ENCODE measurements around the gene PNMA6A.
"Not testable (repeated sequence)": the region's sequence is repeated elsewhere in the genome, so short reads cannot be mapped to it uniquely, and the experiment has no call there.

PNMA6A gene

DNA sequence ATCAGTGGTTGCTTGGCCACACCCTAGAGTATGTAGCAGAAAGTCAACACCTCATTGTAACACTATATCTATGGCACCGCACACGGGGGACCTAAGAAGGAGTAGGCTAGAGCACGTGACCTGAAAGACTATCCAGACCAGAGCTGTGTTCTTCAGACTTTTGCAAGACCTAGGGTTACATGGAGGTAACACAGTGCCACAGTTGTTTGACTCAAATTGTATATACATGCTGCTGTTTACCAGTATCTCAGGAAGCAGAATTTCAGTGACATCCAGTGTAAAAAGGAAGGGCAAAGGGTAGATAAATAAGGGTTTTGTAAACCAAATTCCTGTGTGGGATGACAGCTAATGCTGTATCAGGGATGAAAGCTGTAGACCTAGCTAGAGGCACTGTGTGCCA lies 30.2 kb downstream of the PNMA6A start:
- Histone ChIP-seq H3K9ac (ENCODE audit: insufficient read length, low read depth) (no peak overlapping the region), H3K27me3 (ENCODE audit: insufficient read depth, insufficient read length) (no peaks in the 10 kb centered on the region), H3K36me3 (ENCODE audit: insufficient read depth, insufficient read length, low read length) (no peaks in the 10 kb centered on the region), H3K9me3 (ENCODE audit: insufficient read depth, low read length) (peaks cover 9% of the 10 kb centered on the region; the same call in 1 of the 2 replicates), H3K4me1 (ENCODE audit: insufficient read depth, insufficient read length) (no peaks in the 10 kb centered on the region), H3K4me3 (ENCODE audit: insufficient read length, low read depth) (no peak overlapping the region)
- no peak for DNase-seq (ENCODE audit: low read depth, low spot score)
- no peak for TF ChIP-seq SUZ12 (IDR thresholded peaks at IDR 0.05; ENCODE audit: extremely low read depth, insufficient read depth, insufficient read length)
- TF ChIP-seq ZNF274 (IDR thresholded peaks at IDR 0.05; ENCODE audit: low read depth, low read length) = no peak
- TF ChIP-seq YY1 (IDR thresholded peaks at IDR 0.05; ENCODE audit: insufficient read depth, insufficient read length) = no peak

DNA sequence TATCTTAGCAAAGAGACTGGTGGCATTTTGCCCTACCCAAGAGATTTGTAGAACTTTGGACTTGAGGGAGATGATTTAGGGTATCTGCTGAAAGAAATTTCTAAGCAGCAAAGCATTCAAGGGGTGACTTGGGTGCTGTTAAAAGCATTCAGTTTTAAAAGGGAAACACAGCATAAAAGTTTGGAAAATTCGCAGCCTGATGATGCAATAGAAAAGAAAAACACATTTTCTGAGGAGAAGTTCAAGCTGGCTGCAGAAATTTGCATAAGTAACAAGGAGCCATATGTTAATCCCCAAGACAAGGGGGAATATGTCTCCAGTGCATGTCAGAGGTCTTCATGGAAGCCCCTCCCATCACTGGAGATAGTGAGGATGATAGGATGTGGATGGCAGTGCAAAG lies 32.7 kb downstream of the PNMA6A start:
- not testable (repeated sequence) for H3K9me3 ChIP-seq (ENCODE audit: insufficient read depth, low read length); H3K4me3 ChIP-seq (ENCODE audit: insufficient read length, low read depth); DNase-seq (ENCODE audit: low read depth, low spot score); H3K36me3 ChIP-seq (ENCODE audit: insufficient read depth, insufficient read length, low read length); H3K4me1 ChIP-seq (ENCODE audit: insufficient read depth, insufficient read length); H3K27me3 ChIP-seq (ENCODE audit: insufficient read depth, insufficient read length); H3K9ac ChIP-seq (ENCODE audit: insufficient read length, low read depth)

DNA sequence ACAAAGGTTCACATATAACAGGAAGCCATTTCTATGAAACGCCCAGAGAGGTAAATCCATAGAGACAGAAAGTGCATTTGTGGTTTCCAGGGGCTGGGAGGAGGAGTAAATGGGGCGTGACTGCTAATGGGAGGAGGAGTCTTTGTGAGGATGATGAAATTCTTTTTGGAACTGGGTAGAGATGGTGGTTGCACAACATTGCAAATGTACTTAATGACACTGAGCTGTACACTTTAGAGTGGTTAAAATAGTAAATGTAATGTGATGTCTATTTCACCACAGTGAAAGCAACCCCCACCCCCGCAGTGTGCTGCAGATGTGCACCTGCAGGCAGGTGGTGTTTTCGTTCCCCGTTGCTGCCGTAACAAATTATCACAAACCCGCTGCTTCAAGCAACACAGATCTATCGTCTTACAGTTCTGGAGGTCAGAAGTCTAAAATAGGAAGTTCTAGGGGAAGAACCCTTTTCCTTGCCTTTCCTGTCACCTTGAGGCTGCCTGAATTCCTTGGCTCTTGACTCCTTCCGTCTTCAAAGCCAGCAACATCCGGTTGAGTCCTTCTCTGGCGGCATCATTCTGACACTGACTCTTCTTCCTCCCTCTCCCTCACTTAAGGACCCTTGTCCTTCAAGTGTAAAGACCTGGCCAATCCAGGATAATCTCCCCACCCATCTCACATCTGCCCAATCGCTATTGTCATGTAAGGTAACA lies 34.0 kb downstream of the PNMA6A start:
- H3K27me3 ChIP-seq (ENCODE audit: insufficient read depth, insufficient read length); H3K9ac ChIP-seq (ENCODE audit: insufficient read length, low read depth); H3K4me1 ChIP-seq (ENCODE audit: insufficient read depth, insufficient read length); H3K4me3 ChIP-seq (ENCODE audit: insufficient read length, low read depth); DNase-seq (ENCODE audit: low read depth, low spot score); H3K36me3 ChIP-seq (ENCODE audit: insufficient read depth, insufficient read length, low read length); H3K9me3 ChIP-seq (ENCODE audit: insufficient read depth, low read length): not testable (repeated sequence)

DNA sequence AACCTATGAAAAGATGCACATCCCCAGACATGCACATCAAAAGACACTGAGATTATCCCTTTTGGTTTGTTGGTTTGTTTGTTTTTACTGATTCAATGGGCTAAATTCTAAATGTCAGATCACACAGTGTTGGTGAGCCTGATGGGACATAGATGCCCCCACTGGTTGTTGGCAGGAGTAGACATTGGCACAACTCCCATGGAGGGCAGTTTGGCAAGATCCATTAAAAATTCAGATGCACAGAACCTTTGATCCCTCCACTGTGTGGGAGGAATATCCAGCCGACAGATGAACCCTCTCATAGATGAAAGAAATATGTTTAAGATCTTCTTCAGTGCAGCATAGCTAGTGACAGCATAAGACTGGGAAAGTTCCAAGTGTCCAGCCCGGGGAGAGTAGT lies 38.5 kb downstream of the PNMA6A start:
- DNase-seq (ENCODE audit: low read depth, low spot score); H3K4me1 ChIP-seq (ENCODE audit: insufficient read depth, insufficient read length); H3K9ac ChIP-seq (ENCODE audit: insufficient read length, low read depth): not testable (repeated sequence)

DNA sequence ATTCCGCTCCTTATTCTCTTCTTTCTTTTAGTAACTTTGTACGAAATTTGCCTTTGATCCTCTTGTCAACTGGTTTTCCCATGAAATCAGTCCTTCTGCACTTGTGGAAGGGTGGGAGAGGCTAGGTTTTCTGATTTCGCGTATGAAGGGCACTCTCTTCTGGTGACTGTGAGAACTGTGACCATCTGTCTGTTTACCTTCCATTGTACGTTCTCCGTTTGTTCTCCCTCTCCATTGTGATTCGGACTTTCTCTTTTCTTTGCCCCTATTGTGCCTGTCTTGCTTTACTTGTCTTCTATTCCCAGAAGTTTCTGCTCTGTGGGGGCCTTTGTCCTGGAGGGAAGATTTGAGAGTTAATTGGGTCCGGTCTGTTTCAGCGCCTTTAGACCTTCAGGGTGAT lies 41.6 kb downstream of the PNMA6A start:
- H3K9ac ChIP-seq (ENCODE audit: insufficient read length, low read depth) = not testable (repeated sequence)

More for the DNA sequence above, 38.5 kb downstream of the PNMA6A start:
- H3K27me3 ChIP-seq (ENCODE audit: insufficient read depth, insufficient read length); H3K9me3 ChIP-seq (ENCODE audit: insufficient read depth, low read length); H3K36me3 ChIP-seq (ENCODE audit: insufficient read depth, insufficient read length, low read length); H3K4me3 ChIP-seq (ENCODE audit: insufficient read length, low read depth): not testable (repeated sequence)

DNA sequence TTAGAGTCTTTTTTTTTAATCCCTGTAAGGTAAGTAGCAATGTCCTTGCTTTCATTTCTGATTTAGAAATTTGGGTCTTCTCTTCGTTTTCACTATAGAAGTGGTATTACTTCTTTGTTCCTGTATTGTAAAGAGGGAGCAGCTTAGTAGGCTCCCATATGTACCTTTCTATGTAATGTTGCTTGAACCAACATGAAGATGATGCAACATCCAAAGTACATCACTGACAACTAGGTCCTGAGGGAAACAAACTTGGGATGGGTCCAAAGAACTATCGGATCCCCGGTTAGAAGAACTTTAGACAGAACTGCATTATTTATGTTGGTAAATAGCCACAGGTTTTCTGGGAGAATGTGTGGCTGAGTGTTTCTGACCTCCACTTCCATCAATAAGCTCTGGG lies 45.5 kb downstream of the PNMA6A start:
- not testable (repeated sequence) for H3K9me3 ChIP-seq (ENCODE audit: insufficient read depth, low read length)

More for the DNA sequence above, 41.6 kb downstream of the PNMA6A start:
- H3K4me3 ChIP-seq (ENCODE audit: insufficient read length, low read depth); DNase-seq (ENCODE audit: low read depth, low spot score); H3K36me3 ChIP-seq (ENCODE audit: insufficient read depth, insufficient read length, low read length); H3K4me1 ChIP-seq (ENCODE audit: insufficient read depth, insufficient read length); H3K27me3 ChIP-seq (ENCODE audit: insufficient read depth, insufficient read length); H3K9me3 ChIP-seq (ENCODE audit: insufficient read depth, low read length): not testable (repeated sequence)

DNA sequence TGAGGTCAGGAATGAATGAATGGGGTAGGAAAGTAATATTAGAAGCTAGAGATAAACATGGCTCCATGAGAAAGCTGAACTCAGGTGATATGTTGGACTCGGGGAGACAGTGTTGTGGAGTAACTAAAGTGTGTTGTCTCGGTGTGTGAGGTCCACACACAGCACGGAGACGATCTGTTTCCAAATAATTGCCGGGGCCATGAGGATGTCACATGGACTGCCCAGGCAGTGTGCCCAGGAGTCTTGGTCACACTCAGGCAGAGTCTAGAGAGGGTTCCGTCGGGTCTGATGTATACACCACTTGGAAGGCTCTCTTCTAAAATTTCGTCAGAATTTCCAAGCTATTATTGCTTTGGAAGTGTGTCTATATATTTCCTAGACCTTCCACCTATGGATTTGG lies 48.0 kb downstream of the PNMA6A start:
- not testable (repeated sequence) for H3K36me3 ChIP-seq (ENCODE audit: insufficient read depth, insufficient read length, low read length); DNase-seq (ENCODE audit: low read depth, low spot score); H3K4me3 ChIP-seq (ENCODE audit: insufficient read length, low read depth); H3K9me3 ChIP-seq (ENCODE audit: insufficient read depth, low read length); H3K9ac ChIP-seq (ENCODE audit: insufficient read length, low read depth); H3K27me3 ChIP-seq (ENCODE audit: insufficient read depth, insufficient read length); H3K4me1 ChIP-seq (ENCODE audit: insufficient read depth, insufficient read length)

More for the DNA sequence above, 45.5 kb downstream of the PNMA6A start:
- H3K9ac ChIP-seq (ENCODE audit: insufficient read length, low read depth); H3K4me3 ChIP-seq (ENCODE audit: insufficient read length, low read depth); H3K27me3 ChIP-seq (ENCODE audit: insufficient read depth, insufficient read length); DNase-seq (ENCODE audit: low read depth, low spot score); H3K4me1 ChIP-seq (ENCODE audit: insufficient read depth, insufficient read length); H3K36me3 ChIP-seq (ENCODE audit: insufficient read depth, insufficient read length, low read length): not testable (repeated sequence)

DNA sequence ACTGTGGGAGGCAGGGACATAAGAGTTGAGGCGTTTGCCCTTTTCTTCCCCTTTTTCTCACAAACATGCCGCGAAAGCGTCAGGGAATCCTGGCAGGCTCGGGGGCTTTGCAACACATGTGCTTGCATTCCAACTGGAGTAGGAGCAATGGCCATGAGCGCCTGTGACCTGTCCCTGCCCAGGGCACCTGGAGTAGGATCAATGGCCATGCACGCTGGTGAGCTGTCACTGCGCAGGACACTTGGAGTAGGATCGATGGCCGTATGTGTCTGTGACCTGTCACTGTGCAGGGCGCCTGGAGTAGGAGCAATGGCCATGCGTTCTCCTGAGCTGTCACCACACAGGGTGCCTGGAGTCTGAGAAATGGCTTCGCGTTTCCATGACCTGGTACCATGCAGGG lies 51.2 kb downstream of the PNMA6A start:
- H3K9me3 ChIP-seq (ENCODE audit: insufficient read depth, low read length); H3K36me3 ChIP-seq (ENCODE audit: insufficient read depth, insufficient read length, low read length); H3K4me3 ChIP-seq (ENCODE audit: insufficient read length, low read depth); DNase-seq (ENCODE audit: low read depth, low spot score); H3K9ac ChIP-seq (ENCODE audit: insufficient read length, low read depth); H3K27me3 ChIP-seq (ENCODE audit: insufficient read depth, insufficient read length); H3K4me1 ChIP-seq (ENCODE audit: insufficient read depth, insufficient read length): not testable (repeated sequence)
